Fibroblast of the aortic adventitia (primary cell): ENCODE measurements around the gene COL13A1. TPM values are rescaled to one million over a fixed set of nuclear protein-coding genes. Genes with fewer than 3 reads are reported as not detected.

Experiments
- DNase-seq: peaks from one replicate; pipeline ENCODE4 v3.0.0-alpha.2; 2010; ENCODE audit warnings: low read depth
- H3K4me3 ChIP-seq: 2 replicates; pipeline ENCODE4 v1.5.1; 2011; ENCODE audit warnings: low read depth, mild to moderate bottlenecking, control low read depth, low read length, moderate library complexity
- CTCF ChIP-seq: IDR thresholded peaks from 2 replicates; pipeline ENCODE4 v1.5.1; 2011; ENCODE audit warnings: mild to moderate bottlenecking, low read length, control low read depth, inconsistent platforms; ENCODE audit not compliant: insufficient read depth
- total RNA-seq: library from RNA; depleted of rRNA; stranded (reverse); fragments of >200 nt; gene quantifications from 2 replicates; pipeline ENCODE4 v1.2.3, GENCODE V29; 2012; ENCODE audit warnings: low replicate concordance

COL13A1 gene
- total RNA-seq, 1 donor, result 10.7 TPM

- no peak for DNase-seq
These were observed 83.8 kb downstream of the COL13A1 start for GRCh38 chr10:69885379-69886013.

GRCh38 chr10:69888882-69889584, 87.3 kb downstream of the COL13A1 start:
- no peak for TF ChIP-seq CTCF
- no peak for DNase-seq
- no peak overlapping the region for H3K4me3 ChIP-seq

More at GRCh38 chr10:69885379-69886013, 83.8 kb downstream of the COL13A1 start:
- H3K4me3 ChIP-seq, result no peak overlapping the region
- peak; percentile 55 for TF ChIP-seq CTCF

- no peak for TF ChIP-seq CTCF
- no peak for DNase-seq
- H3K4me3 ChIP-seq, result no peak overlapping the region
These were observed 88.5 kb downstream of the COL13A1 start for GRCh38 chr10:69890065-69890847.

- no peak for TF ChIP-seq CTCF
- no peak for DNase-seq
- H3K4me3 ChIP-seq, result no peak overlapping the region
These were observed 89.4 kb downstream of the COL13A1 start for GRCh38 chr10:69891057-69891617.

GRCh38 chr10:69892406-69892805, 90.7 kb downstream of the COL13A1 start:
- no peak overlapping the region for H3K4me3 ChIP-seq
- no peak for DNase-seq
- no peak for TF ChIP-seq CTCF

DNA sequence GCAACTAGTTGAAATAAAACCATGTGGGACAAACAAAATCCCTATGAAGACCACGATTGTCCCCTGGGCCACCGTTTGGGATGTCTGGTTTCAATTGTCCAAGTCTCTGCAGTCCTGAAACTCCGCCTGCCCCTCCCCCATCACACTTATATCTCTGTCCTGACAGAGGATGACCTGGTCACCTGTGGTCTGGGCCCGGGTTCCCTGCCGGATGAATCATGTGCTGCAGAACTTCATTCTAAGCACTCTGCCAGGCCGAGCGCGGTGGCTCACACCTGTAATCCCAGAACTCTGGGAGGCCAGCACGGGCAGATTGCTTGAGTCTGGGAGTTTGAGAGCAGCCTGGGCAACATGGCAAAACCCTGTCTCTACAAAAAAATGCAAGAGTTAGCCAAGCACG, 91.1 kb downstream of the COL13A1 start:
- no peak for DNase-seq
- no peak for TF ChIP-seq CTCF

More for the DNA sequence above, 91.1 kb downstream of the COL13A1 start:
- H3K4me3 ChIP-seq, result no peak overlapping the region
